ENCODE results near the gene LRRC15. TPM values are rescaled to one million over a fixed set of nuclear protein-coding genes. Genes with fewer than 3 reads are reported as not detected.

The LRRC15 gene
- total RNA-seq, 2 donors from 2014 or later, result 0.11 TPM; not detected in 1

- peaks cover 10% of the 10 kb centered on the region for H3K27me3 ChIP-seq (ENCODE audit: control insufficient read depth, insufficient read depth, low read length, poor library complexity, severe bottlenecking)
- Mint-ChIP-seq H3K27me3 (ENCODE audit: insufficient read depth) (peaks cover 54% of the 10 kb centered on the region), H3K27ac (no peak overlapping the region), H3K4me3 (no peak overlapping the region), H3K36me3 (ENCODE audit: low read depth) (no peaks in the 10 kb centered on the region), H3K4me1 (peaks cover 16% of the 10 kb centered on the region), H3K9me3 (no peaks in the 10 kb centered on the region)
- H3K9ac ChIP-seq (ENCODE audit: extremely low read depth, low read length, poor library complexity, severe bottlenecking), result no peak overlapping the region
- 91 to 100% methylated on average over 2 to 3 of the region's 3 CpGs for WGBS, 2 experiments (ENCODE audit: insufficient coverage in 1 of 2, insufficient read length in 1 of 2)
- H3K36me3 ChIP-seq (ENCODE audit: control insufficient read depth, insufficient read depth, low read length), result no peaks in the 10 kb centered on the region
- no peaks in the 10 kb centered on the region for H3K9me3 ChIP-seq (ENCODE audit: control insufficient read depth, low read length)
- no peak overlapping the region for H3K27ac ChIP-seq (ENCODE audit: low read depth, low read length)
- no peak for DNase-seq
- peaks cover 11% of the 10 kb centered on the region for H3K4me1 ChIP-seq (ENCODE audit: control insufficient read depth, insufficient read depth, low read length)
- no peak overlapping the region for H3K4me3 ChIP-seq (ENCODE audit: low read length)
- no peak for TF ChIP-seq CTCF (conservative IDR thresholded peaks at IDR 0.05)
Measured at GRCh38 chr3:194364314-194364651, 5.3 kb downstream of the LRRC15 start.

GRCh38 chr3:194360568-194360967 lies 9.0 kb downstream of the LRRC15 start:
- Histone ChIP-seq H3K36me3 (ENCODE audit: control insufficient read depth, insufficient read depth, low read length) (no peaks in the 10 kb centered on the region), H3K9me3 (ENCODE audit: control insufficient read depth, low read length) (no peaks in the 10 kb centered on the region), H3K9ac (ENCODE audit: extremely low read depth, low read length, poor library complexity, severe bottlenecking) (no peak overlapping the region), H3K4me3 (ENCODE audit: low read length) (no peak overlapping the region), H3K27ac (ENCODE audit: low read depth, low read length) (no peak overlapping the region), H3K27me3 (ENCODE audit: control insufficient read depth, insufficient read depth, low read length, poor library complexity, severe bottlenecking) (peaks cover 13% of the 10 kb centered on the region), H3K4me1 (ENCODE audit: control insufficient read depth, insufficient read depth, low read length) (no peaks in the 10 kb centered on the region)
- Mint-ChIP-seq H3K27me3 (ENCODE audit: insufficient read depth) (peaks cover 66% of the 10 kb centered on the region), H3K9me3 (no peaks in the 10 kb centered on the region), H3K27ac (no peak overlapping the region), H3K36me3 (ENCODE audit: low read depth) (no peaks in the 10 kb centered on the region), H3K4me1 (peaks cover 8% of the 10 kb centered on the region), H3K4me3 (no peak overlapping the region)
- 90% methylated on average over 14 to 18 of the region's 18 CpGs for WGBS, 2 experiments (ENCODE audit: insufficient coverage in 1 of 2, insufficient read length in 1 of 2)
- no peak for TF ChIP-seq CTCF (conservative IDR thresholded peaks at IDR 0.05)
- DNase-seq, result no peak

GRCh38 chr3:194357681-194358080 lies 11.9 kb downstream of the LRRC15 start:
- peaks cover 13% of the 10 kb centered on the region for H3K27me3 ChIP-seq (ENCODE audit: control insufficient read depth, insufficient read depth, low read length, poor library complexity, severe bottlenecking)
- no peaks in the 10 kb centered on the region for H3K4me1 ChIP-seq (ENCODE audit: control insufficient read depth, insufficient read depth, low read length)
- no peak overlapping the region for H3K4me3 ChIP-seq (ENCODE audit: low read length)
- TF ChIP-seq CTCF (conservative IDR thresholded peaks at IDR 0.05), result no peak
- Mint-ChIP-seq H3K36me3 (ENCODE audit: low read depth) (no peaks in the 10 kb centered on the region), H3K27me3 (ENCODE audit: insufficient read depth) (peaks cover 61% of the 10 kb centered on the region), H3K27ac (no peak overlapping the region), H3K4me1 (peaks cover 8% of the 10 kb centered on the region), H3K4me3 (no peak overlapping the region), H3K9me3 (no peaks in the 10 kb centered on the region)
- H3K27ac ChIP-seq (ENCODE audit: low read depth, low read length), result no peak overlapping the region
- WGBS, 2 experiments (ENCODE audit: insufficient coverage in 1 of 2, insufficient read length in 1 of 2), result 92 to 93% methylated on average over 7 to 11 of the region's 11 CpGs
- no peak overlapping the region for H3K9ac ChIP-seq (ENCODE audit: extremely low read depth, low read length, poor library complexity, severe bottlenecking)
- no peak for DNase-seq
- no peaks in the 10 kb centered on the region for H3K36me3 ChIP-seq (ENCODE audit: control insufficient read depth, insufficient read depth, low read length)
- no peaks in the 10 kb centered on the region for H3K9me3 ChIP-seq (ENCODE audit: control insufficient read depth, low read length)

All from endodermal cell (in vitro differentiated cells).